Mammary epithelial cell (primary cell): ENCODE data around the gene SLAMF6.

Source experiments
- CTCF ChIP-seq, 2 donors: IDR thresholded peaks in 1 of 2; conservative IDR thresholded peaks in 1 of 2; 2 replicates each; pipeline ENCODE4 v1.5.1; 2011 to 2012; ENCODE audit warnings: inconsistent platforms in 2 of 2, low read length in 2 of 2, mild to moderate bottlenecking in 2 of 2, control low read depth in 1 of 2, low read depth in 1 of 2; ENCODE audit not compliant: insufficient read depth in 1 of 2; ENCODE audit errors: extremely low read depth in 1 of 2
- EZH2 ChIP-seq: IDR thresholded peaks from 2 replicates; pipeline ENCODE4 v1.6.1; 2012; ENCODE audit warnings: low read length, inconsistent platforms, borderline replicate concordance

DNA sequence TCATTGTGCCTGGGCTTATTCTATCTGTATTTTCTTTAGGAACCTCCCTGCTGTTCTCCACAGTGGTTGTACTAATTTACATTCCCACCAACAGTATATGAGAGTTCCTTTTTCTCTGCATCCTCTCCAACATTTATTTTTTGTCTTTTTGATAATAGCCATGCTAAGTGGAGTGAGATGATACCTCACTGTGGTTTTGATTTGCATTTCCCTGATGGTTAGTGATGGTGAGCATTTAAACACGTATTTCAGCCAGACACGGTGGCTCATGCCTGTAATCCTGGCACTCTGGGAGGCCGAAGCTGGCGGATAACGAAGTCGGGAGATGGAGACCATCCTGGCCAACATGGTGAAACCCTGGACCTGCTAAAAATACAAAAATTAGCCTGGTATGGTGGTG lies 57.9 kb downstream of the SLAMF6 start:
- TF ChIP-seq CTCF (conservative IDR thresholded peaks at IDR 0.05 in 1 of 2, IDR thresholded peaks at IDR 0.05 in 1 of 2; ENCODE audit: extremely low read depth in 1 of 2, insufficient read depth in 1 of 2, low read depth in 1 of 2, low read length in 2 of 2) = no peak
- TF ChIP-seq EZH2 = no peak
